ENCODE results near the gene UBE4A.
A peak's percentile ranks its signal among the peaks of the same experiment; 100 is the strongest.

The UBE4A gene, protein sequence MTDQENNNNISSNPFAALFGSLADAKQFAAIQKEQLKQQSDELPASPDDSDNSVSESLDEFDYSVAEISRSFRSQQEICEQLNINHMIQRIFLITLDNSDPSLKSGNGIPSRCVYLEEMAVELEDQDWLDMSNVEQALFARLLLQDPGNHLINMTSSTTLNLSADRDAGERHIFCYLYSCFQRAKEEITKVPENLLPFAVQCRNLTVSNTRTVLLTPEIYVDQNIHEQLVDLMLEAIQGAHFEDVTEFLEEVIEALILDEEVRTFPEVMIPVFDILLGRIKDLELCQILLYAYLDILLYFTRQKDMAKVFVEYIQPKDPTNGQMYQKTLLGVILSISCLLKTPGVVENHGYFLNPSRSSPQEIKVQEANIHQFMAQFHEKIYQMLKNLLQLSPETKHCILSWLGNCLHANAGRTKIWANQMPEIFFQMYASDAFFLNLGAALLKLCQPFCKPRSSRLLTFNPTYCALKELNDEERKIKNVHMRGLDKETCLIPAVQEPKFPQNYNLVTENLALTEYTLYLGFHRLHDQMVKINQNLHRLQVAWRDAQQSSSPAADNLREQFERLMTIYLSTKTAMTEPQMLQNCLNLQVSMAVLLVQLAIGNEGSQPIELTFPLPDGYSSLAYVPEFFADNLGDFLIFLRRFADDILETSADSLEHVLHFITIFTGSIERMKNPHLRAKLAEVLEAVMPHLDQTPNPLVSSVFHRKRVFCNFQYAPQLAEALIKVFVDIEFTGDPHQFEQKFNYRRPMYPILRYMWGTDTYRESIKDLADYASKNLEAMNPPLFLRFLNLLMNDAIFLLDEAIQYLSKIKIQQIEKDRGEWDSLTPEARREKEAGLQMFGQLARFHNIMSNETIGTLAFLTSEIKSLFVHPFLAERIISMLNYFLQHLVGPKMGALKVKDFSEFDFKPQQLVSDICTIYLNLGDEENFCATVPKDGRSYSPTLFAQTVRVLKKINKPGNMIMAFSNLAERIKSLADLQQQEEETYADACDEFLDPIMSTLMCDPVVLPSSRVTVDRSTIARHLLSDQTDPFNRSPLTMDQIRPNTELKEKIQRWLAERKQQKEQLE

DNA sequence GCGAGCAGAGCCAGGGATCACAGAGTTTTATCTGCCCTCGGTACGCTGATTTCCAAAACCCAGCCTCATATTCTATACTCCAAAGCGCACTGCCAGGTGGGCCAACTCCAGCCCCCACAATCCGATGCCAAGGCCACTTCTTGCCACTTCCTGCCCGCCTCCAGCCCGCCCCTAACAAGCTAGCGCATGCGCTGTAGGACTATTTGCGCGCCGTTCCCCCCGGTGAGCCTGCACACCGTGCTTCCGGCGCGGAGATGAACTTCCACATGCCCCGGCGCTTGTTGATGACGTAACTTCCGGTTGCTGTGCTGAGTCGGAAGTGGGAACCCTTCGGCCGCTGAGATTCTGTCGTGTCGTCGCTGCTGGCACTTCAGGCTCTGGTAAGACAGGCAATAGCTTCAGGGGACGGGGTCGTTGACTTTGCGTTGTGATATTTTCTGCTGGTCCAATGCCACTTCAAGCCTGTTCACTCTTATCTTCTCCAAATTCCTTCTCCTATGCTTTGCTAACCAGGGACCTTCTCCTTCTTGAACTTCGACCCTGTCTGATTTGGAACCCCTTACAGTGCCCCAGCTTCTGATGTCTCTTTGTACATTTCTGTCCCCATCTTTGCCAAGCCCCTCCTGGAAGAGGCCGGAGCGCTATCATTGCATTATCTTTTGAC, at the start of gene UBE4A:
UBE4A (plus strand) TSS at position 306 of the 664 bp plus-strand sequence. CDS start 5,481 bp downstream, outside the sequence.
- DNase-seq = peak; percentile 88

- DNase-seq = no peak
Observed at GRCh38 chr11:118310271-118310670, 49.1 kb upstream of the UBE4A start.

- DNase-seq = no peak
Observed at GRCh38 chr11:118310781-118311485, 48.5 kb upstream of the UBE4A start.

- no peak for DNase-seq
Observed at GRCh38 chr11:118311518-118311917, 47.9 kb upstream of the UBE4A start.

- DNase-seq = no peak
Observed at GRCh38 chr11:118312328-118312727, 47.1 kb upstream of the UBE4A start.

- no peak for DNase-seq
Observed at GRCh38 chr11:118313242-118313641, 46.2 kb upstream of the UBE4A start.

- DNase-seq = no peak
Observed at GRCh38 chr11:118314988-118315411, 44.4 kb upstream of the UBE4A start.

GRCh38 chr11:118318124-118318523, 41.3 kb upstream of the UBE4A start:
- no peak for DNase-seq

- DNase-seq = no peak
Observed at GRCh38 chr11:118318581-118319336, 40.6 kb upstream of the UBE4A start.

GRCh38 chr11:118319337-118319707, 40.1 kb upstream of the UBE4A start:
- DNase-seq = no peak

DNA sequence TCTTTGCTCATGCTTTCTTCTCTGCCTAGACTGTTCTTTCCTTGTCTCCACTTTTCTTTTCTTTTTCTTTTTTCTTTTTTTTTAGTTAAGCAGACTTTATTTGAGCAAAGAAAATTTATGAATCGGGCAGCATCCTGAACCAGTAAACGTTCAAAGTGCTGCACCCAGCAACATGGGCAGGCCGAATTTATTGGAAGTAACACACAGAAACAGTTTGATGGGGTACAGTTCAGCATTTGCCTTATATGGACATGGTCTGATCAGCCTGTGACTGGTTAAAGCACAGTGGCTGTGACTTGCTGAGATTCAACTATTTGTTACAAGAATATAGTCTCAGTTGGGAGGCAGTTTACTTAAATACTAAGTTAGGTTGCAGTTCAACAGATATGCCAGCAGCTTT, 38.9 kb upstream of the UBE4A start:
- no peak for DNase-seq

DNA sequence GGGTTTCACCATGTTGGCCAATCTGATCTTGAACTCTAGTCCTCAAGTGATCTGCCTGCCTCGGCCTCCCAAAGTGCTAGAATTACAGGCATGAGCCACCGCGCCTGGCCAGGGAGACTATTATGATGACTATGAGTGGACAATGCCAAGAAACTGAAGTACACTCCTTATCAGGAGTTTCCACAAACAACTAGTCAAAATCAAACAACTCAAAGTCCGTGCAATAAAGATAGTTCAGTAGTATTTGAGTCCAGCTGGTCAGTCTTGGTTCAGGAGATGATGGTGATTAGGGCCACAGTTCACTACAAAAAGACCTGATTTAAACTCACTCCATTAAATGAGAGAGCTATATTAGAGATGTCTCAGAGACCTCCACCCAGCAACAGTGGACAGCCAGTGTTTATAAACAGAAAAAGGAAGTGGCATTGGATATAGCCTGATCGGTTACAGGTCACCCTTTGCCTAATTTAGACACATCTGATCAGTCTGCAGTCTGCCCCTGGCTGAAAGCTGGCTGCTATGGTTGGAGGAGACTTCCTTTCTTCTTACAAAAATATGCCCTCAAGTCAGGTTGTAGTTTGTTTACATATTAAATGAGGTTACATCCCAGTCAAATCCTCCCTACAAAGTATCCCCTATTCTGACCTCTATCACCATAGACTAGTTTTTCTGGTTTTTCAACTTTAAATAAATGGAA, 37.9 kb upstream of the UBE4A start:
- no peak for DNase-seq

- DNase-seq = no peak
Observed at GRCh38 chr11:118322721-118323120, 36.7 kb upstream of the UBE4A start.

GRCh38 chr11:118325283-118325682, 34.1 kb upstream of the UBE4A start:
- no peak for DNase-seq

DNA sequence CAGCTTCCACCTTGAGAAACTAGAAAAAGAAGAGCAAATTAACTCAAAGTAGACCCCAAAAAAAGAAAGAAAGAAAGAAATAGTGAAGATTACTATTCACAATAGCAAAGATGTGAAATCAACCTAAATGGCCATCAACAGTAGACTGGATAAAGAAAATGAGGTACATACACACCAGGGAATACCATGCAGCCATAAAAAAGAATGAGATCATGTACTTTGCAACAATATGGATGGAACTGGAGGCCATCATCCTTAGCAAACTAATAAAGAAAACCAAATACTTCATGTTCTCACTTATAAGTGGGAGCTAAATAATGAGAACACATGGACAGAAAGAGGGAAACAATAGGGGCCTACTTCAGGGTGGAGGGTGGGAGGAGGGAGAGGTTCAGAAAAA, 30.7 kb upstream of the UBE4A start:
- DNase-seq = no peak

GRCh38 chr11:118334745-118335144, 24.7 kb upstream of the UBE4A start:
- no peak for DNase-seq

DNA sequence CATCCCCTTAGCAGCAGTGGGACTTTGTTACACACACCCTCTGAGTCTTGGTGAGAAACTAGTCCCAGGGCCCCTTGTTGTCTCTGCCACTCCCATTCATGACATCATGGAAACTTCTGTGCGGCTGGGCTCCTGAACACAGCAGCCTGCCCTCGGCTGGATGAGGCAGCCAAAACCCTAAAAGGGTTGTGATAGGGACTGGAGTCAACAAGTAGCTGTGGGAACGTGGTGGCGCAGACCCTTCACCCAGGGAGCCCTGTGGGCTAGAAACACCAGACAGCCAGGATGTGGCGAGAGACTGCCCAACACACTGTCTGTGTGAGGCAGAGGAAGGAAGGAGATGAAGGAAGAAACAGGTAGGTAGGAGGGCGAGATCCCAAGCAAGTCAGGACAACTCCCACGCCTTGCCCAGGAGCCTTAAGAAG, 20.8 kb upstream of the UBE4A start:
- no peak for DNase-seq

DNA sequence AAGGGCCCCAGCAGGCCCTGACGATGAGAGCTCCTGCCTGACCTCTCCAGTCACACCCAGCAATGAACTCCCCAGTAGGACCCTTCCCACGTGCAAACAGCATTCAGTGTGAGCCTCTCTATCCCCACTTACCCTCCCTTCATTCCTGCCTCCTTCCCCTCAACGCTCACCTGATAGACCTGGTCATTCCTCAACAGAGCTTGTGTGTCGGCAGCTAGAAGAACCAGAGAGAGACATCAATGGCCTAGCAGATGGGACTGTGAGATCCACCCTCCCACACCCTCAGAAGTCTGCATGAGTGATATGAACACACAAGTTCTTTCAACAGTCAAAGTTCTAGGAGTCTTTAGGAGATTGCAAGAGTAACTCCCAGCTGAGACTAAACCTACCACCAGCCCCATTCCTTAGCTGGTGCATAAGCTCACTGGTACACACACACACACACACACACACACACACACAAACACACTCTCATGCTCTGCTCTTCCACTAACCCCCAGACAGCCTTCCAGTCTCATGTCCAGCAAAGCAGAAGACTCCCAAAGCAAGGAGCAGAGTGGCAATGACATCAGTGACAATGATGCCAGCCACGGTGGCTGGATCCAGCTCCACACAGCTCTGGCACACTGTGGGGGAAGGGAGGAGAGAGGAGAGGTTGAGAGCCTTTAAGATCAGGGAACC, 20.0 kb upstream of the UBE4A start:
- no peak for DNase-seq

DNA sequence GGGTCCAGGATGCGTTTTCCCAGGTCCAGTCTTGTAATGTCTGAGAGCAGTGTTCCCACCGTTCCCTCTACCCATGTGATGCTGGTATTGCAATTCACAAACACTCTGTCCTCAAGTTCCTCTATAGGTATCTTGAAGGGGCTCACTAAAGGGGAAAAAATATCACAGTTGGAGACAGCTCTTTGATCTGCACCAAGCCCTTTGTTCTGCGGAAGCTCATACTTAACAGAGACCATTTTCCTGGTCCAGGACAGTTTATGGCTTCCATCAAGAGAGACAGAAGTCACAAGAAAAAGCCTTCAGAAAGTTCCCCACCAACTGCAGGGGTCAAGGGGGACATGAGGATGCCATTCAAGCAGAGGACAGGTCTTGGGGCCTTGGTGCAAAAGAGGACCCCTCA, 19.0 kb upstream of the UBE4A start:
- no peak for DNase-seq

DNA sequence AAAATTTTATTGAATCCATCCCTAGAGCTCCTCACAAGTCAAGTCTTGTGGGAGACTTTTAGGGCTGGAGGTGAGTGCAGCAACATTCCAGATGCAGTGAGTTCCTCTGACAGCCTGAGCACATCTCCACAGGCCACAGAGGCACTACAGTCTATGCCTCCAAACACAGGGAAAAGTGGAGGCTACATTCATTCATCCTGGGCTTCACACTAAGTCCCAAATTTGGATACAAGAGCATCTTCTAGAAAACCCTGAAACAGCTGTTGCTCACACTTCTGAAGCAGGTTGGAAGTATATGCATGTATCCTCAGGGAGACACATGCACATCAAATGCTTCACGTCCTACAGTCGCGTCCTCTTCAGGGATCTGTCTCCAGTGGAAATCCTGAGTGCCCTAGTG, 18.1 kb upstream of the UBE4A start:
- no peak for DNase-seq

Data from NCI-H1048 (cell line).